BLaER1 (cell line): ENCODE measurements around the gene RNU2-63P.
"Not testable (repeated sequence)": the region's sequence is repeated elsewhere in the genome, so short reads cannot be mapped to it uniquely, and the experiment has no call there.

Source experiments
- H3K27ac ChIP-seq: shearing (Covaris generic); formaldehyde crosslinking; 2 replicates; pipeline ENCODE4 v1.8.1; 2022
- H3K27me3 ChIP-seq: shearing (Covaris generic); formaldehyde crosslinking; 2 replicates; pipeline ENCODE4 v1.8.1; 2022
- H3K36me3 ChIP-seq: shearing (Covaris generic); formaldehyde crosslinking; 2 replicates; pipeline ENCODE4 v1.8.1; 2022
- H3K4me1 ChIP-seq: shearing (Covaris generic); formaldehyde crosslinking; 2 replicates; pipeline ENCODE4 v1.8.1; 2022
- H3K4me2 ChIP-seq: shearing (Covaris generic); formaldehyde crosslinking; 2 replicates; pipeline ENCODE4 v1.8.1; 2022
- H3K4me3 ChIP-seq: shearing (Covaris generic); formaldehyde crosslinking; 2 replicates; pipeline ENCODE4 v1.8.1; 2022
- H3K9ac ChIP-seq: shearing (Covaris generic); formaldehyde crosslinking; 2 replicates; pipeline ENCODE4 v1.8.1; 2022
- H3K9me3 ChIP-seq: shearing (Covaris generic); formaldehyde crosslinking; 2 replicates; pipeline ENCODE4 v1.8.1; 2022
- H4K20me1 ChIP-seq: shearing (Covaris generic); formaldehyde crosslinking; 2 replicates; pipeline ENCODE4 v1.8.1; 2022
- Cebpa-rat ChIP-seq: shearing (Covaris generic); IDR thresholded peaks from 2 replicates; pipeline ENCODE4 v1.8.1; 2022

Gene RNU2-63P

GRCh38 chr2:88036182-88036581 is 19.8 kb upstream of the RNU2-63P start:
- Histone ChIP-seq H3K4me2 (no peak overlapping the region), H3K27me3 (no peaks in the 10 kb centered on the region), H3K9ac (no peak overlapping the region), H3K4me1 (no peaks in the 10 kb centered on the region), H3K27ac (no peak overlapping the region), H4K20me1 (peaks cover 11% of the 10 kb centered on the region; the same call in 1 of the 2 replicates), H3K4me3 (no peak overlapping the region), H3K36me3 (peaks cover 74% of the 10 kb centered on the region), H3K9me3 (peaks cover 5% of the 10 kb centered on the region; the same call in 1 of the 2 replicates)
- TF ChIP-seq Cebpa-rat: no peak

- Histone ChIP-seq H3K36me3 (peaks cover 83% of the 10 kb centered on the region), H3K27ac (no peak overlapping the region), H3K4me2 (no peak overlapping the region), H3K9ac (no peak overlapping the region), H3K4me3 (no peak overlapping the region), H3K27me3 (no peaks in the 10 kb centered on the region), H4K20me1 (no peaks in the 10 kb centered on the region), H3K9me3 (no peaks in the 10 kb centered on the region; the same call in 1 of the 2 replicates), H3K4me1 (peaks cover 12% of the 10 kb centered on the region; the same call in 1 of the 2 replicates)
- no peak for TF ChIP-seq Cebpa-rat
Measured at GRCh38 chr2:88032070-88032702, 15.8 kb upstream of the RNU2-63P start.

GRCh38 chr2:88028931-88029330 is 12.6 kb upstream of the RNU2-63P start:
- peaks cover 71% of the 10 kb centered on the region for H3K36me3 ChIP-seq

GRCh38 chr2:88027697-88028389 is 11.5 kb upstream of the RNU2-63P start:
- Histone ChIP-seq H4K20me1 (no peaks in the 10 kb centered on the region), H3K9me3 (no peaks in the 10 kb centered on the region), H3K27me3 (no peaks in the 10 kb centered on the region), H3K27ac (no peak overlapping the region), H3K36me3 (peaks cover 61% of the 10 kb centered on the region), H3K9ac (no peak overlapping the region), H3K4me1 (peaks cover 12% of the 10 kb centered on the region; the same call in 1 of the 2 replicates), H3K4me3 (no peak overlapping the region), H3K4me2 (peak overlapping the region; percentile 8; the same call in 1 of the 2 replicates)
- no peak for TF ChIP-seq Cebpa-rat

More at GRCh38 chr2:88028931-88029330, 12.6 kb upstream of the RNU2-63P start:
- Histone ChIP-seq H4K20me1 (no peaks in the 10 kb centered on the region), H3K9me3 (no peaks in the 10 kb centered on the region), H3K9ac (no peak overlapping the region), H3K27me3 (no peaks in the 10 kb centered on the region), H3K4me2 (no peak overlapping the region), H3K4me3 (no peak overlapping the region), H3K27ac (no peak overlapping the region), H3K4me1 (peaks cover 12% of the 10 kb centered on the region; the same call in 1 of the 2 replicates)
- TF ChIP-seq Cebpa-rat: no peak

- no peak overlapping the region for H3K4me2 ChIP-seq
Measured at GRCh38 chr2:88024509-88024908, 8.2 kb upstream of the RNU2-63P start.

GRCh38 chr2:88022669-88022921 is 6.2 kb upstream of the RNU2-63P start:
- H3K4me2 ChIP-seq: no peak overlapping the region
- no peak overlapping the region for H3K27ac ChIP-seq
- no peak for TF ChIP-seq Cebpa-rat
- H3K9me3 ChIP-seq: peaks cover 19% of the 10 kb centered on the region
- H3K36me3 ChIP-seq: peaks cover 11% of the 10 kb centered on the region; the same call in 1 of the 2 replicates
- no peak overlapping the region for H3K9ac ChIP-seq
- no peaks in the 10 kb centered on the region for H4K20me1 ChIP-seq
- peaks cover 1% of the 10 kb centered on the region; the same call in 1 of the 2 replicates for H3K4me1 ChIP-seq
- H3K27me3 ChIP-seq: no peaks in the 10 kb centered on the region
- no peak overlapping the region for H3K4me3 ChIP-seq

More at GRCh38 chr2:88024509-88024908, 8.2 kb upstream of the RNU2-63P start:
- Histone ChIP-seq H3K9me3 (peaks cover 4% of the 10 kb centered on the region), H4K20me1 (no peaks in the 10 kb centered on the region), H3K27me3 (no peaks in the 10 kb centered on the region), H3K9ac (no peak overlapping the region), H3K36me3 (peaks cover 30% of the 10 kb centered on the region), H3K4me3 (no peak overlapping the region), H3K27ac (no peak overlapping the region), H3K4me1 (peaks cover 12% of the 10 kb centered on the region; the same call in 1 of the 2 replicates)
- no peak for TF ChIP-seq Cebpa-rat

- no peaks in the 10 kb centered on the region for H4K20me1 ChIP-seq
- no peak overlapping the region for H3K27ac ChIP-seq
- no peak for TF ChIP-seq Cebpa-rat
Measured at GRCh38 chr2:88019985-88020384, 3.6 kb upstream of the RNU2-63P start.

GRCh38 chr2:88018909-88019308 is 2.6 kb upstream of the RNU2-63P start:
- Histone ChIP-seq H3K4me3 (no peak overlapping the region), H3K9ac (no peak overlapping the region), H4K20me1 (no peaks in the 10 kb centered on the region)

More at GRCh38 chr2:88019985-88020384, 3.6 kb upstream of the RNU2-63P start:
- Histone ChIP-seq H3K4me2 (no peak overlapping the region), H3K27me3 (no peaks in the 10 kb centered on the region), H3K9me3 (peaks cover 19% of the 10 kb centered on the region), H3K36me3 (no peaks in the 10 kb centered on the region), H3K4me1 (peaks cover 6% of the 10 kb centered on the region), H3K9ac (no peak overlapping the region), H3K4me3 (no peak overlapping the region)

GRCh38 chr2:88018077-88018805 is 1.9 kb upstream of the RNU2-63P start:
- H3K9ac ChIP-seq: not testable (repeated sequence)

More at GRCh38 chr2:88018909-88019308, 2.6 kb upstream of the RNU2-63P start:
- TF ChIP-seq Cebpa-rat: no peak
- H3K4me2 ChIP-seq: no peak overlapping the region
- H3K27me3 ChIP-seq: no peaks in the 10 kb centered on the region
- peaks cover 6% of the 10 kb centered on the region for H3K4me1 ChIP-seq
- H3K27ac ChIP-seq: no peak overlapping the region
- peaks cover 19% of the 10 kb centered on the region for H3K9me3 ChIP-seq
- no peaks in the 10 kb centered on the region for H3K36me3 ChIP-seq

GRCh38 chr2:88017780-88018038 is 1.4 kb upstream of the RNU2-63P start:
- H3K27me3 ChIP-seq, H4K20me1 ChIP-seq, H3K4me3 ChIP-seq, H3K4me1 ChIP-seq, H3K9ac ChIP-seq, H3K27ac ChIP-seq, H3K36me3 ChIP-seq: not testable (repeated sequence)
- Histone ChIP-seq H3K4me2 (peak overlapping the region; percentile 84), H3K9me3 (peaks cover 19% of the 10 kb centered on the region)

More at GRCh38 chr2:88018077-88018805, 1.9 kb upstream of the RNU2-63P start:
- H3K27me3 ChIP-seq, H3K27ac ChIP-seq, H3K36me3 ChIP-seq, H4K20me1 ChIP-seq, H3K4me3 ChIP-seq, H3K4me2 ChIP-seq, H3K4me1 ChIP-seq: not testable (repeated sequence)
- H3K9me3 ChIP-seq: peaks cover 19% of the 10 kb centered on the region
